ENCODE data around the gene LARGE2. TPM values are rescaled to one million over a fixed set of nuclear protein-coding genes. Genes with fewer than 3 reads are reported as not detected.

LARGE2 gene
- not detected in 2 replicates for total RNA-seq

DNA sequence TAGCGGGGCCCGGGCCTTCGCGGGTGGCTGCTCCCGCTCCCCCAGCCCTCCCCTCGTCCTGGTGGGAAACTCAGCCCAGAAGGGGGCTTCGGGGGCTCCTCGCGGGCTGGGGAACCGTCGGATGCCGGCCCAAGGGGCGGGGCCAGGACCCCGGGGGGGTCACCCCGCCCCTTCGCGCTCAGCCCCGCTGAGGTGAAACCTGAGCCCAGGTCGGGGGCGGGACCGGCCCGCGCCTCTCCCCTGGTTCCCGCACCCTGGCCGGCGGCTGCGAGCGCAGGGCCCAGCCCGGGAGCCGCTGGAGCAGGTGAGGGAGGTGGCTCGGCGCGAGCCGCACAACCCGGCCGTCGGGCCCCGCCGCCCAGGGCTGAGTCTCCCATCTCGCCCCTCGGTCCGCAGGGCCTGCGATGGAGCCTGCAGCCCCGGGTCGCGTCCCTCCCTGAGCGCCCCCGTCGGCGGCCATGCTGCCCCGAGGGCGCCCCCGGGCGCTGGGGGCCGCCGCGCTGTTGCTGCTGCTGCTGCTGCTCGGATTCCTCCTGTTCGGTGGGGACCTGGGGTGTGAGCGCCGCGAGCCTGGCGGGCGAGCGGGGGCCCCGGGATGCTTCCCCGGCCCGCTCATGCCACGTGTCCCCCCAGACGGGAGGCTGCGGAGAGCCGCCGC is at the start of gene LARGE2:
TSS of gene LARGE2 (plus strand) at position 232 of the 658 bp plus-strand sequence. CDS start at position 459, 227 bp downstream.

DNA sequence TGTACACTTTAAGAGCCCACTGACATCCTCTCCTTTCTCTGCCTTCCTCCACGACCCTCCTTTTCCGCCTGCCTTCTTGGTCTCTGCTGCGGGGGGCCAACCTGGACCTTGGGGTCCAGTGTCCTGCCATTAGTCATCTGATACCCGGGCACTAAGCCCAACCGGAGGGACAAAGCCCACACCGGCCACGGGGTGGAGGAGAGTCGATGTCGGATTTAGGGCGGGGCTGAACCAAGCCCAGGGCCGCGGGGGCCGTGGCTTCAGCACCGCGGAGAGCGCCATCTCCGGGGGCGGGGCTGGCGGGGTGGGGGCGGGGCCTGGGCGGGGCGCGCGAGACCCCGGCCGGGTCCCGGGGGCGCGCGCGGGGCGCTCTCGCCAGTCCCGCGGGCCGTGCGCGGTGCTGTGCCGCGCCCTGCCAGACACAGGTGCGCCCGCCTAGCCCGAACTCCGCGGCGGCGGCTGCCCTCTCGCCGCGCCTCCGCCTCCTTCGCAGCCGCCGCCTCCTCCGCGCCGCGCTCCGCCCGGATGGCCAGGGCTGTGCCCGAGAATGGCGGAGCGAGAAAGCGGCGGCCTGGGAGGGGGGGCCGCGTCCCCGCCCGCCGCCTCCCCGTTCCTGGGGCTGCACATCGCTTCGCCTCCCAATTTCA is 37.1 kb upstream of the LARGE2 start, which contains the start of gene MAPK8IP1:
TSS of gene MAPK8IP1 (plus strand) at position 378 of the 647 bp plus-strand sequence. CDS start at position 548, 170 bp downstream.

DNA sequence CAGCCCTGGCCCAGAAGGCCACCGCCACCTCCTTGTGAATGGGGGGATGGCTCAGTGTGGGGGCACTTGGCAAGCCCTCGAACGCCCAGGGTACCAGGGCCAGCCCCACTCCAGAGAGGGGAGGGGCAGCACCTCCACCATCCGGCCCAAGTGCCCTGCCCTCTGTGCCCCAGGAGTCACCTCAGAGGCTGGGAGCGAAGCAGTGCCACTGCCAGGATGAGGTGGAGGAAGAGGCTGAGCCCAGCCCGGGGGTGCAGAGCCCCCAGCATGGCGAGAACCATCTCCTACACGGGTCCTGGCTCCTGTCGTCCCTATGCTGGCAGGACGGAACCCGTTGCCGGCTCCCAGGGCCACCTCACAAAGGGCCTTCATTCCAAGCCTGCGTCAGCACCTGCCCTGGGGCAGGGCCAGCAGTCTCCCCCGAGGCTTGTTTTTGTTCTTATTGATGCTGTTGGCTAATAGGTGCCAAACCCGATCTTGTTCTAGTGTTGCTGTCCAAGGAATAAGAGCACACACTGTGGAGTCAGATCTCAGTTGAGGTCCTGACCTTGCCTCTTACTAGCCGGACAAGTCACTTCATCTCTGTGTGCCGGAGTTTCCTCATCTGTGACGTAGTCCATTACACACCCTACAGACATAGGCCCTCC is 15.4 kb upstream of the LARGE2 start, which contains the start of gene FREY1:
TSS of gene FREY1 (minus strand) at position 307 of the 647 bp plus-strand sequence. CDS start at position 281, 26 bp downstream.

DNA sequence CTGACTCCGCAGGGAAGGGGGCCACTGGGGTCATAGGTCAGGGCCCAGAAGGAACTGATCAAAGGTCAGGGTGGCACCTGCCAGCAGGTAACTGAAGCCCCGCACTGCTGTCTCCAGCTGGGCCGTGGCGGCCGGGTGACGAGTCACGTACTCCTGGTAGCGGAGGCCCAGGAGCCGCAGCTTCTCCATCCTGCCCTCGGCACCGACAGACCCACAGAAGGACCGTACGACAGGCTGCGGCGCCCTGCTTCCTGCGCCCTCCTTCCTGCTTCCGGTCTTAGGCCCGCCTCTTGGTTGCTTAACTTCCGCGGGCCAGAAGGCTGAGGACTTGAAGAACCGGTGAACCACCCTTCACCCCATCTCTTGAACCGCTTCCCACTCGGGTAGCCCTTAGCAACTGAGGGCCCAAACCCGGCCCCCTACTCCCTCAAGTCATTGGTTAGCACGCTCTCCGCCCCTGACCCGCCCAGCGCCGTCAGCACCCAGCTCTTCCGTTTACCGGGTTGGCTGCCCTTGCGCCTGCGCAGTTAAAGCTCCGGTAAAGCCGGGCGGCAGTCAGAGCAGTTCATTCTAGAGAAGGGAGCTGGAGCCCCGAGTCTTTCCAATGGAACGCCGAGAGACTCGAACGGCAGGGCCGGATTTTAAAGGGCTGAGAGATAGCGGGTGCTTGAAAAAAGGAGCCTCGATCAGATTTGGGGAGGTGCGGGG is 4.7 kb upstream of the LARGE2 start, which contains the start of gene PEX16:
TSS of gene PEX16 (minus strand) at position 255 of the 708 bp plus-strand sequence. CDS start at position 189, 66 bp downstream.

Other genes with a start within 250 kb of the LARGE2 start
- gene SLC35C1, start 117.5 kb upstream of the LARGE2 start, total RNA-seq = 10.1 and 12.6 TPM in 2 replicates
- 5.1 and 6.7 TPM in 2 replicates for gene CRY2, start 75.2 kb upstream of the LARGE2 start, total RNA-seq
- 2.2 and 3.5 TPM in 2 replicates for gene MAPK8IP1, start 37.0 kb upstream of the LARGE2 start, total RNA-seq
- gene FREY1, start 15.4 kb upstream of the LARGE2 start, total RNA-seq = 0.34 TPM in 1 of 2 replicates, not detected in the other
- 22.1 and 24.2 TPM in 2 replicates for gene PEX16, start 4.8 kb upstream of the LARGE2 start, total RNA-seq
- gene PHF21A, start 198.8 kb downstream of the LARGE2 start, total RNA-seq = 6.1 and 7.1 TPM in 2 replicates